ENCODE measurements around the gene TRABD2B.

Gene TRABD2B

GRCh38 chr1:47997289-47998200, at the start of gene TRABD2B:
TRABD2B (minus strand) TSS chr1:47997385.
- TF ChIP-seq CTCF (IDR thresholded peaks at IDR 0.05; ENCODE audit: insufficient read depth, low read depth, low read length, missing control alignments): peak; percentile 55
- H3K4me3 ChIP-seq (ENCODE audit: low read length): peak within 1 kb of the TSS; percentile 46
- peak; percentile 72 for DNase-seq (ENCODE audit: low read depth)

GRCh38 chr1:48044311-48044710, 47.1 kb upstream of the TRABD2B start:
- no peak for TF ChIP-seq CTCF (IDR thresholded peaks at IDR 0.05; ENCODE audit: insufficient read depth, low read depth, low read length, missing control alignments)
- no peak for DNase-seq (ENCODE audit: low read depth)
- no peak overlapping the region for H3K4me3 ChIP-seq (ENCODE audit: low read length)

- peak; percentile 62 for DNase-seq (ENCODE audit: low read depth)
- TF ChIP-seq CTCF (IDR thresholded peaks at IDR 0.05; ENCODE audit: insufficient read depth, low read depth, low read length, missing control alignments): no peak
- H3K4me3 ChIP-seq (ENCODE audit: low read length): no peak overlapping the region
Measured at GRCh38 chr1:48043622-48044021, 46.4 kb upstream of the TRABD2B start.

- no peak for DNase-seq (ENCODE audit: low read depth)
- TF ChIP-seq CTCF (IDR thresholded peaks at IDR 0.05; ENCODE audit: insufficient read depth, low read depth, low read length, missing control alignments): no peak
- no peak overlapping the region for H3K4me3 ChIP-seq (ENCODE audit: low read length)
Measured at GRCh38 chr1:48040154-48040553, 43.0 kb upstream of the TRABD2B start.

GRCh38 chr1:48039088-48040054, 42.2 kb upstream of the TRABD2B start:
- peak; percentile 11 for DNase-seq (ENCODE audit: low read depth)
- no peak for TF ChIP-seq CTCF (IDR thresholded peaks at IDR 0.05; ENCODE audit: insufficient read depth, low read depth, low read length, missing control alignments)
- no peak overlapping the region for H3K4me3 ChIP-seq (ENCODE audit: low read length)

GRCh38 chr1:48038270-48038767, 41.1 kb upstream of the TRABD2B start:
- no peak for TF ChIP-seq CTCF (IDR thresholded peaks at IDR 0.05; ENCODE audit: insufficient read depth, low read depth, low read length, missing control alignments)
- DNase-seq (ENCODE audit: low read depth): no peak
- H3K4me3 ChIP-seq (ENCODE audit: low read length): no peak overlapping the region
